Mucosa of descending colon (tissue), 3 donors: ENCODE results near the gene TMEM212. TPM values are rescaled to one million over a fixed set of nuclear protein-coding genes. Genes with fewer than 3 reads are reported as not detected.
A peak's percentile ranks its signal among the peaks of the same experiment; 100 is the strongest.

ENCODE experiments used
- ATAC-seq: fragments of 200-7000 bp; cut with Tn5 transposase; one replicate; pipeline ENCODE4 v1.9.1; 2020; ENCODE audit warnings: mild to moderate bottlenecking, moderate library complexity
- DNase-seq, 3 donors: peaks; one replicate each; pipeline ENCODE4 v3.0.0-alpha.2; 2020
- H3K36me3 ChIP-seq: fragments of 200-600 bp; one replicate; pipeline ENCODE4 v1.8.0; 2021; ENCODE audit warnings: low read depth, mild to moderate bottlenecking
- H3K4me1 ChIP-seq: fragments of 200-600 bp; one replicate; pipeline ENCODE4 v1.8.0; 2021; ENCODE audit warnings: low read depth, mild to moderate bottlenecking
- H3K4me3 ChIP-seq: fragments of 200-600 bp; one replicate; pipeline ENCODE4 v1.8.0; 2021; ENCODE audit warnings: mild to moderate bottlenecking
- H3K9me3 ChIP-seq: fragments of 200-600 bp; one replicate; pipeline ENCODE4 v1.8.0; 2021; ENCODE audit warnings: mild to moderate bottlenecking
- intact Hi-C, 2 donors: fragments of 100-400 bp; cut with DNase I in 1 of 2; cut with micrococcal nuclease in 1 of 2; formaldehyde crosslinking; loops; one replicate each; pipeline versions ENCODE4 v1.11.0 to v1.11.1; 2022; cut with DNase I, micrococcal nuclease
- total RNA-seq, 3 donors: library from RNA; stranded (reverse); fragmentation: NEBNext Ultra II Directional in 2 of 3; extraction: Animal tissue kit (Norgen Biotek cat#: 25700) in 2 of 3; gene quantifications; one replicate each; pipeline versions ENCODE4 v1.2.1 to v1.2.4, GENCODE V29; 2021 to 2023
- TF ChIP-seq, protein P1 (sequence below): fragments of 200-600 bp; IDR thresholded peaks from one replicate; pipeline ENCODE4 v1.8.0; 2022; ENCODE audit warnings: antibody characterized with exemption, mild to moderate bottlenecking
- donor health status: DM: no; HTN: no; CAD: no; lungs with moderate emphysema.
- donor health status: DM: no; HTN: no; CAD: no.
- donor health status: DM: no; HTN: yes; CAD: no.

TMEM212 gene
- total RNA-seq, 3 donors from 2014 or later, result not detected

DNA sequence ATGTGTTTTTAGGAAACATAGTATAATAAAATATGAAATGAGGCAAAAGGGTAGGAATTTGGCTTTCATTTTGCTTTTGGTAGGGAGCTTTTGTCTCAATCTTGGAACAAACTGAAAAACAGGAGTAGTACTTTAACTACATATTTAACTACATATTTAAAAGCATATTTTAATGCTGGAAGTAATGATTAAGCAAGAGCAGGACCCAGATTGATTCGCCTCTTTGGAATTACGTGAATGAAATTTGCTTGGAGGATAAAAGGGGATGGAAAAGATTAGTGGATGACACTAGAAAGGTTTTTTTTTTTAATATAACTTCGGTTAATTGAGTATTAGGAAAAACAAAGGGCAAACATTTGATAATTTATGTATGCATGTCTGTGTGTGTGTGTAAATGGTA lies 11.2 kb upstream of the TMEM212 start:
- no peaks in the 10 kb centered on the region for H3K36me3 ChIP-seq
- no peaks in the 10 kb centered on the region for H3K9me3 ChIP-seq
- ATAC-seq (no peak), DNase-seq (no peak)
- H3K4me1 ChIP-seq, result no peaks in the 10 kb centered on the region
- intact Hi-C loops, result no loop called here
- H3K4me3 ChIP-seq, result no peak overlapping the region
- TF ChIP-seq, protein P1, sequence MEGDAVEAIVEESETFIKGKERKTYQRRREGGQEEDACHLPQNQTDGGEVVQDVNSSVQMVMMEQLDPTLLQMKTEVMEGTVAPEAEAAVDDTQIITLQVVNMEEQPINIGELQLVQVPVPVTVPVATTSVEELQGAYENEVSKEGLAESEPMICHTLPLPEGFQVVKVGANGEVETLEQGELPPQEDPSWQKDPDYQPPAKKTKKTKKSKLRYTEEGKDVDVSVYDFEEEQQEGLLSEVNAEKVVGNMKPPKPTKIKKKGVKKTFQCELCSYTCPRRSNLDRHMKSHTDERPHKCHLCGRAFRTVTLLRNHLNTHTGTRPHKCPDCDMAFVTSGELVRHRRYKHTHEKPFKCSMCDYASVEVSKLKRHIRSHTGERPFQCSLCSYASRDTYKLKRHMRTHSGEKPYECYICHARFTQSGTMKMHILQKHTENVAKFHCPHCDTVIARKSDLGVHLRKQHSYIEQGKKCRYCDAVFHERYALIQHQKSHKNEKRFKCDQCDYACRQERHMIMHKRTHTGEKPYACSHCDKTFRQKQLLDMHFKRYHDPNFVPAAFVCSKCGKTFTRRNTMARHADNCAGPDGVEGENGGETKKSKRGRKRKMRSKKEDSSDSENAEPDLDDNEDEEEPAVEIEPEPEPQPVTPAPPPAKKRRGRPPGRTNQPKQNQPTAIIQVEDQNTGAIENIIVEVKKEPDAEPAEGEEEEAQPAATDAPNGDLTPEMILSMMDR, result no peak

DNA sequence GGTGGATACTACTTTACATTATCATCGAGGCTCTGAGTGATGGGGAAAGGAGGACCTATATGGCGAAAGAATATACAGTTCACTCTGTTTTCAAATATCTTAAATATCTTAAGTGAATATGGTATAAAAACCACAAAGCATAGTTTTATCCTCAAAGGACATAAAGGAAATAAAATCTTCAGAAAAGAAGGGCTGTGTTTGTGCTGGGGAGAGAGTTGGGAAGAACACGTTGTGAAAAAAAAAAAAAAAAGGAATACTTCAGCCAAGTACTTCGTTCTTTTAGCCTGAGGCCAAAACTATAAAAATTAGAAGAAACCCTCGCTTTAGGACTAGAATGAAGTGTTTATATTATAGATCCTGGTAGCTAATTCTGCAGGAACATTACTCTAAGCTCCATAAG lies 10.2 kb upstream of the TMEM212 start:
- H3K36me3 ChIP-seq, result no peaks in the 10 kb centered on the region
- no peaks in the 10 kb centered on the region for H3K9me3 ChIP-seq
- no peak overlapping the region for H3K4me3 ChIP-seq
- H3K4me1 ChIP-seq, result no peaks in the 10 kb centered on the region
- TF ChIP-seq, protein P1, result no peak
- no peak for ATAC-seq
- DNase-seq, result no peak
- intact Hi-C loops, result no loop called here

DNA sequence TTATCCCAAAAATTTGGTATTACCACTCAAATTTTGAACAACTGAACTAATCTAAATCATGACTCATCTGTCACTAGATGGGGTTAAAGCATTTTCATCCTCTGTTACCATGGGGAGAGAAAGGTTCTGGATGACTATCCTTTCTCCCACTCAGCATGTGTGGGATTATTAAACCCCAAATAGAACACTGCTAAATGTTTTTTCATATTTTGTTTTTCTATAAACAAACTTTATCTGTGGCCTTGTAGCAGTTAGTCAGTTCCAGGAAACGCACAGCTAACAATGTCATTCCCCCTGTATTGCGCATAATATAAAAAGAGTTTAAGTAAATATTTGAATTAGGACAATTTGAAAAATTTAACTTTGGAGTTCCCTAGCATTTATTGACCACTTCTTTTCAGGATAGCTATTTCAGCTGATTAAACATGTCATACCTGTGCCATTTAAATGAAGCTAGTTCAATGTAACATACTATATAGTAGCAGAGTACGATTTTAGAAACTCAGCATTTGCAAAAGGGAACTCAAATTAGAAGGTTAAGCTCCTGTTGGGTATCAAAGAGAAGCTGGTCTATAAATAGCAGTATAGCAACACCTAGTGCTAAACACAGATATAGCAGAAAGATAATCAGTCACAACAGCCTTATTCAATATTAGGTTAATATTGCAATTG lies 9.2 kb upstream of the TMEM212 start:
- Histone ChIP-seq H3K4me3 (no peak overlapping the region), H3K4me1 (no peaks in the 10 kb centered on the region), H3K36me3 (no peaks in the 10 kb centered on the region), H3K9me3 (no peaks in the 10 kb centered on the region)
- intact Hi-C loops, result no loop called here
- DNase-seq (no peak), ATAC-seq (peak; percentile 55)
- TF ChIP-seq, protein P1, result no peak

DNA sequence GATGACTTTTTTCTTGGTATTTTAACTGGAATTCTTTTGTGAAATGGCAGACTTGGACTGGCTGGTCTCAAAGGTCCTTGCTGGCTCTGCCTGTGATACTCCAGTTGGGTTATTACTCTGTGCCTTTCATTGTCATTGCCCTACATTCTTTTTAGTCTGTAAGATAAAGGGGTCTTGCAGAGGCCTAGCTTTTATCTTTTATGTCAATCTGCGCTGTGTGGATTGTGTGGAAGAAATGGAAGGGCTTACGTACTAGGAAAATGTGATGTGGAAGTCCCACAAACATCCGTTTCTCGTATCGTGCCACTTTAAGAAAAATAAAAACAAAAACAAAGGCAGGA lies 8.7 kb upstream of the TMEM212 start:
- H3K4me3 ChIP-seq, result no peak overlapping the region
- ATAC-seq, result no peak
- no peak for DNase-seq
- no peaks in the 10 kb centered on the region for H3K9me3 ChIP-seq
- TF ChIP-seq, protein P1, result no peak
- no peaks in the 10 kb centered on the region for H3K36me3 ChIP-seq
- intact Hi-C loops, result no loop called here
- H3K4me1 ChIP-seq, result no peaks in the 10 kb centered on the region

DNA sequence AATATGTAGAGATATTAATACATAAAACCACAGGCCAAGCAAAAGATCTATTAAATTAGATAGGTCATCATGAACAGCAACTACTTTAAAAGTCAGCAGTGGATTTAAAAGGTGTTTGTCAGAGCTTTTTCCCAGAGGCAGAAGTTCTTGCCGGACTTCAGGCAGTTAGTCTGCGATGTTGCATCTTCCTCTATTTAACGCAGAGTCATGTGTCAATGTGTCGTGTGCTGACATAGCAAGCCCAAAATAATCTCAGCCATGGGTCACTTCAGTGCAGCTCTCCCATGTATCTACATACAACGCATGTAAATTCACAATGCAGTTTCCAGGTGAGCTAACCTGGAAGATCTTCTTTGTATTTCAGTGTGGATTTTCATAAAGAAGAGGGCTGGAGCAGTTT lies 8.0 kb upstream of the TMEM212 start:
- no peaks in the 10 kb centered on the region for H3K36me3 ChIP-seq
- TF ChIP-seq, protein P1, result no peak
- DNase-seq (no peak), ATAC-seq (no peak)
- no peaks in the 10 kb centered on the region for H3K9me3 ChIP-seq
- no peak overlapping the region for H3K4me3 ChIP-seq
- H3K4me1 ChIP-seq, result no peaks in the 10 kb centered on the region
- intact Hi-C loops, result no loop called here

DNA sequence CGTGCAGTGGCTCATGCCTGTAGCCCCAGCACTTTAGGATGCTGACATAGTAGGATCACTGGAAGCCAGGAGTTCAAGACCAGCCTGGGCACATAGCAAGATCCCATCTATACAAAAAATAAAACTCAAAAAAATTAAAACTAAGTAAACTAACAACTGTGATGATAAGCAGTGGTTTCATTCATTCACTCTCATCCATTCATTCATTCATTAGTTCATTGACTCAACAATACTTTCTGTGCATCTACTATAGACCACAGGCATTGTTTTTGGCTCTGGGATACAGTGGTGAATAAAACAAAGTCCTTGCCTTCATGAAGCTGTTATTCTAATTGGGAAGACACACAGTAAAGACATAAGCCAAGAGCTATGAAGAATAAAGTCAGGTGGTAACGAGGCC lies 7.5 kb upstream of the TMEM212 start:
- TF ChIP-seq, protein P1, result no peak
- DNase-seq (no peak), ATAC-seq (no peak)
- Histone ChIP-seq H3K36me3 (no peaks in the 10 kb centered on the region), H3K4me3 (no peak overlapping the region), H3K9me3 (no peaks in the 10 kb centered on the region), H3K4me1 (no peaks in the 10 kb centered on the region)
- intact Hi-C loops, result no loop called here
